H1 (cell line): ENCODE results near the gene BBS1. TPM values are rescaled to one million over a fixed set of nuclear protein-coding genes. Genes with fewer than 3 reads are reported as not detected.

Source experiments
- CTCF ChIA-PET: fragments of 300-600 bp; sonication (Branson Sonifier 250); formaldehyde crosslinking; loops from one replicate; lab custom pipeline; 2021; ENCODE audit not compliant: partially characterized antibody; lab: Charles Lee
- POLR2A ChIA-PET: fragments of 300-600 bp; sonication (Branson Sonifier 250); formaldehyde crosslinking; loops from one replicate; lab custom pipeline; 2021; ENCODE audit warnings: inconsistent platforms; ENCODE audit not compliant: partially characterized antibody; lab: Charles Lee
- DNase-seq, 2 experiments: peaks; one replicate each; pipeline versions ENCODE4 v3.0.0 to v3.0.0-alpha.2; 2010 to 2022; ENCODE audit warnings: low spot score in 2 of 2, low read depth in 1 of 2, mixed read lengths in 1 of 2
- FAIRE-seq: peaks from 2 replicates; lab custom pipeline; 2011; peaks lifted over from hg19 to GRCh38; lab: Jason Lieb, UNC
- H2AFZ ChIP-seq: 2 replicates; pipeline ENCODE4 v1.8.1; 2012; ENCODE audit warnings: low read length, inconsistent platforms
- H2AK5ac ChIP-seq: 2 replicates; pipeline ENCODE4 v1.6.1; 2013; ENCODE audit warnings: low read depth, low read length
- H2BK120ac ChIP-seq: replicated peaks from 2 replicates; pipeline ENCODE3; 2013; ENCODE audit warnings: low read depth, low read length, inconsistent platforms
- H2BK12ac ChIP-seq: 2 replicates; pipeline ENCODE4 v1.6.1; 2013; ENCODE audit warnings: low read depth, low read length
- H2BK15ac ChIP-seq: 2 replicates; pipeline ENCODE4 v1.6.1; 2013; ENCODE audit warnings: low read length
- H2BK20ac ChIP-seq: 2 replicates; pipeline ENCODE4 v1.6.1; 2013; ENCODE audit warnings: low read length
- H2BK5ac ChIP-seq: 2 replicates; pipeline ENCODE4 v1.6.1; 2013; ENCODE audit warnings: low read depth, low read length
- H3K14ac ChIP-seq: 2 replicates; pipeline ENCODE4 v1.6.1; 2013; ENCODE audit warnings: inconsistent platforms; ENCODE audit not compliant: insufficient read length
- H3K18ac ChIP-seq: 2 replicates; pipeline ENCODE4 v1.6.1; 2013; ENCODE audit warnings: low read length; ENCODE audit errors: extremely low read depth
- H3K23ac ChIP-seq: 2 replicates; pipeline ENCODE4 v1.6.1; 2013; ENCODE audit warnings: inconsistent platforms; ENCODE audit not compliant: insufficient read length
- H3K23me2 ChIP-seq: 2 replicates; pipeline ENCODE4 v1.6.1; 2013; ENCODE audit warnings: low read depth, low read length
- H3K27ac ChIP-seq: 2 replicates; pipeline ENCODE4 v1.6.1; 2011; ENCODE audit warnings: low read depth, low read length, inconsistent platforms
- H3K27me3 ChIP-seq, 4 experiments: replicated peaks in 1 of 4; 1 replicate in 1 of 4; 2 replicates in 3 of 4; pipeline versions ENCODE4 v1.6.1 to v1.8.1; 2011 to 2013; ENCODE audit warnings: low read length in 3 of 4, mild to moderate bottlenecking in 3 of 4, inconsistent platforms in 2 of 4, mixed read lengths in 2 of 4, moderate library complexity in 1 of 4; ENCODE audit not compliant: control insufficient read depth in 3 of 4, insufficient read depth in 3 of 4; ENCODE audit errors: extremely low read depth in 1 of 4
- H3K36me3 ChIP-seq, 4 experiments: 2 replicates each; pipeline versions ENCODE4 v1.6.1 to v1.8.1; 2011 to 2013; ENCODE audit warnings: mild to moderate bottlenecking in 4 of 4, low read length in 3 of 4, moderate library complexity in 2 of 4, control low read depth in 1 of 4, inconsistent platforms in 1 of 4; ENCODE audit not compliant: insufficient read depth in 4 of 4, control insufficient read depth in 2 of 4
- H3K4ac ChIP-seq: replicated peaks from 2 replicates; pipeline ENCODE3; 2013; ENCODE audit warnings: low read length, low read depth, mixed read lengths, inconsistent platforms; ENCODE audit not compliant: insufficient read length
- H3K4me1 ChIP-seq, 4 experiments: replicated peaks in 1 of 4; 1 replicate in 1 of 4; 2 replicates in 3 of 4; pipeline versions ENCODE4 v1.6.1 to v1.8.1; 2011 to 2013; ENCODE audit warnings: low read length in 3 of 4, inconsistent platforms in 2 of 4, mixed read lengths in 1 of 4; ENCODE audit not compliant: insufficient read depth in 4 of 4, control insufficient read depth in 3 of 4
- H3K4me2 ChIP-seq, 2 experiments: 2 replicates each; pipeline versions ENCODE4 v1.6.1 to v1.8.1; 2011 to 2013; ENCODE audit warnings: low read depth in 2 of 2, low read length in 2 of 2, control low read depth in 1 of 2, inconsistent platforms in 1 of 2, mild to moderate bottlenecking in 1 of 2; ENCODE audit not compliant: insufficient read depth in 1 of 2
- H3K4me3 ChIP-seq, 4 experiments: fragments of 200-600, 300-600 bp in 1 of 4; sonication (generic), shearing (Covaris generic), sonication (Bioruptor Twin) in 1 of 4; 2 replicates each; pipeline versions ENCODE4 v1.5.1 to v1.8.1; 2011 to 2016; ENCODE audit warnings: low read length in 4 of 4, low read depth in 3 of 4, control low read depth in 2 of 4, inconsistent platforms in 2 of 4, mild to moderate bottlenecking in 2 of 4, mixed read lengths in 1 of 4, moderate library complexity in 1 of 4; ENCODE audit not compliant: insufficient read depth in 2 of 4; ENCODE audit errors: extremely low read depth in 1 of 4
- H3K56ac ChIP-seq: replicated peaks from 2 replicates; pipeline ENCODE3; 2013; ENCODE audit warnings: low read depth, mild to moderate bottlenecking, mixed read lengths, low read length, inconsistent platforms; ENCODE audit not compliant: insufficient read length
- H3K79me1 ChIP-seq: 2 replicates; pipeline ENCODE4 v1.6.1; 2013; ENCODE audit warnings: low read depth, low read length, control low read depth
- H3K79me2 ChIP-seq, 2 experiments: 2 replicates each; pipeline versions ENCODE4 v1.6.1 to v1.8.1; 2012 to 2013; ENCODE audit warnings: low read length in 2 of 2, mild to moderate bottlenecking in 2 of 2, inconsistent platforms in 1 of 2; ENCODE audit not compliant: insufficient read depth in 2 of 2, control insufficient read depth in 1 of 2
- H3K9ac ChIP-seq, 4 experiments: replicated peaks in 1 of 4; 1 replicate in 1 of 4; 2 replicates in 3 of 4; pipeline versions ENCODE4 v1.6.1 to v1.8.1; 2011 to 2013; ENCODE audit warnings: low read depth in 3 of 4, low read length in 3 of 4, control low read depth in 2 of 4, mild to moderate bottlenecking in 2 of 4, moderate library complexity in 2 of 4, inconsistent platforms in 1 of 4; ENCODE audit errors: extremely low read depth in 1 of 4
- H3K9me3 ChIP-seq, 2 experiments: 2 replicates each; pipeline versions ENCODE4 v1.6.1 to v1.8.1; 2012 to 2013; ENCODE audit warnings: mild to moderate bottlenecking in 2 of 2, moderate library complexity in 2 of 2, control low read depth in 1 of 2, inconsistent platforms in 1 of 2, low read depth in 1 of 2, low read length in 1 of 2, mixed read lengths in 1 of 2; ENCODE audit not compliant: insufficient read depth in 2 of 2
- H4K20me1 ChIP-seq, 2 experiments: replicated peaks in 1 of 2; 2 replicates each; pipeline versions ENCODE3 to v1.8.1; 2011 to 2013; ENCODE audit warnings: inconsistent platforms in 2 of 2, low read length in 2 of 2, mild to moderate bottlenecking in 1 of 2; ENCODE audit not compliant: insufficient read depth in 2 of 2, control insufficient read depth in 1 of 2
- H4K5ac ChIP-seq: 2 replicates; pipeline ENCODE4 v1.6.1; 2013; ENCODE audit warnings: low read length, low read depth, mixed read lengths, inconsistent platforms; ENCODE audit not compliant: insufficient read length
- H4K8ac ChIP-seq: 2 replicates; pipeline ENCODE4 v1.8.0; 2013; ENCODE audit warnings: mild to moderate bottlenecking, moderate library complexity, low read length, inconsistent platforms; ENCODE audit not compliant: insufficient read depth; ENCODE audit errors: extremely low read depth
- H4K91ac ChIP-seq: replicated peaks from 2 replicates; pipeline ENCODE3; 2013; ENCODE audit warnings: low read length, mixed read lengths, inconsistent platforms; ENCODE audit not compliant: insufficient read length
- ASH2L ChIP-seq: fragments of 200-600, 300-600 bp; sonication (generic); IDR thresholded peaks from one replicate; pipeline ENCODE4 v1.7.1; 2017; ENCODE audit warnings: low read length
- EZH2 ChIP-seq: fragments of 200-600 bp; sonication (generic); IDR thresholded peaks from 2 replicates; pipeline ENCODE4 v1.7.1; 2012; ENCODE audit warnings: low read depth, mild to moderate bottlenecking, moderate library complexity, low read length, inconsistent platforms; ENCODE audit not compliant: severe bottlenecking
- WGBS, 2 experiments: shearing (Covaris generic) in 1 of 2; methylation state at CpG; one replicate each; pipeline versions ENCODE4 v1.1.6 to v1.1.7; 2013 to 2015; ENCODE audit warnings: low lambda C conversion rate in 2 of 2, mixed read lengths in 2 of 2, inconsistent platforms in 1 of 2, low coverage in 1 of 2, missing lambda C conversion rate in 1 of 2; ENCODE audit not compliant: insufficient replicate concordance in 2 of 2, insufficient coverage in 1 of 2, insufficient read length in 1 of 2; ENCODE audit errors: extremely low coverage in 1 of 2, missing lambda C conversion rate in 1 of 2; 5-methylcytosine and 5-hydroxymethylcytosine counted together
- polyA plus RNA-seq, 7 experiments: library from polyadenylated mRNA; depleted of rRNA in 3 of 7; stranded (reverse) in 5 of 7; unstranded in 2 of 7; fragments of >200 nt in 5 of 7; fragments of 200-250 nt in 2 of 7; gene quantifications; 1 replicate in 5 of 7; 2 replicates in 1 of 7; 4 replicates in 1 of 7; pipeline versions ENCODE4 v1.2.1 to v1.2.3, GENCODE V29; 2011 to 2013; ENCODE audit warnings: missing spikeins in 2 of 7, mixed read lengths in 2 of 7
- total RNA-seq: library from RNA; stranded (reverse); fragmentation: NEBNext Ultra II Directional; extraction: Animal tissue kit (Norgen Biotek cat#: 25700); gene quantifications from 2 replicates; pipeline ENCODE4 v1.2.1, GENCODE V29; 2021
- TF ChIP-seq, protein P1 (sequence below), 3 experiments: IDR thresholded peaks; 1 replicate in 2 of 3; 2 replicates in 1 of 3; pipeline versions ENCODE4 v1.5.1 to v1.6.1; 2011; ENCODE audit warnings: low read length in 3 of 3, mild to moderate bottlenecking in 3 of 3, inconsistent platforms in 2 of 3, low read depth in 1 of 3, moderate library complexity in 1 of 3; ENCODE audit not compliant: insufficient read depth in 1 of 3; ENCODE audit errors: control extremely low read depth in 1 of 3

The BBS1 gene
- total and polyA plus RNA-seq, 2 of the 8 experiments (the other 6 are each of a cell fraction or from before 2014, with no cell fraction given), result 19.1 to 19.5 TPM

DNA sequence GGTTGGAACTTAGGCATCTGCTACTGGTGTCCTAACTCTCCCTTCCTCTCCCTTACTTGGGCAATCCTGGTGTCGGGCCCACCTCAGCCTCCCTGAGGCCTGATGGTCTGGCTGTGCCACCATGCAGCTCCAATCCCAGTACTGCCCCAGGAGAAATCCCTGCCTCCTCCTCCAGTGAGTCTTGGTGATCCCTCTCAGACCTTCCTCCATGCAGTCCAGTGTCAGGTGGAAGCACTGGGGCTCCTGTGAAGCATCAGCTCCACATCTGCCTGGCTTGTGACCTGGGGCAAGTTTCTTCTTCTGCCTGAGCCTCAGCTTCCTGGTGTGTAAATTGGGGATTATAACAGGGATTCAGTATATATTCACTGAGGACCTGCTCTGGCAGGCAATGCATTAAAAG, 45.5 kb upstream of the BBS1 start:
- DNase-seq, result peak in 1 of 2 experiments; percentile 42
- Histone ChIP-seq H4K8ac (no peak overlapping the region), H4K5ac (no peak overlapping the region), H2AK5ac (0 out of 2 replicates have a peak overlapping the region, but pooled peaks have one; percentile 30), H3K79me1 (no peaks in the 10 kb centered on the region), H3K27me3 (no peaks in the 10 kb centered on the region; a peak in 1 of 7 replicates), H3K4me2 (peak overlapping the region; percentile 65 to 94), H3K4me3 (peak overlapping the region in 3 of 4 experiments; percentile 58 to 78 (median 67); a peak in 3 of 8 replicates), H3K9ac (no peak overlapping the region), H2BK15ac (peak overlapping the region; percentile 77; the same call in 1 of the 2 replicates), H3K4ac (no peak overlapping the region), H3K9me3 (peaks cover 4% of the 10 kb centered on the region in 2 experiments; a peak in 2 of 4 replicates), H4K20me1 (no peaks in the 10 kb centered on the region), H3K36me3 (no peaks in the 10 kb centered on the region; a peak in 1 of 8 replicates), H2AFZ (no peak overlapping the region), H3K14ac (no peak overlapping the region), H3K23ac (no peak overlapping the region), H3K79me2 (no peaks in the 10 kb centered on the region), H4K91ac (no peak overlapping the region), H3K56ac (no peak overlapping the region), H3K23me2 (peaks cover 13% of the 10 kb centered on the region), H3K4me1 (peaks cover 3 to 21% (median 12%) of the 10 kb centered on the region in 4 experiments), H2BK20ac (0 out of 2 replicates have a peak overlapping the region, but pooled peaks have one; percentile 48), H3K27ac (no peak overlapping the region), H3K18ac (no peak overlapping the region; the same call in 1 of the 2 replicates), H2BK12ac (peak overlapping the region; percentile 71; the same call in 1 of the 2 replicates), H2BK5ac (no peak overlapping the region), H2BK120ac (no peak overlapping the region)
- ChIA-PET POLR2A (interaction anchor here (0.6 to 7.3 kb wide), 7 partner anchors 9 to 33 kb away, joined by 3 to 85 read pairs (median 3); partner anchors contain the start of genes DPP3 and MRPL11), CTCF (interaction anchor here (0.8 to 6.7 kb wide), 7 partner anchors 11 to 212 kb away, joined by 3 to 39 read pairs (median 4); partner anchors contain the start of genes MRPL11 and NPAS4)
- no peak for FAIRE-seq
- WGBS, 2 experiments, result 63% methylated on average over 1 of the region's 1 CpG; no CpG with 5 or more reads in 1 of the 2 experiments
- TF ChIP-seq, protein P1, sequence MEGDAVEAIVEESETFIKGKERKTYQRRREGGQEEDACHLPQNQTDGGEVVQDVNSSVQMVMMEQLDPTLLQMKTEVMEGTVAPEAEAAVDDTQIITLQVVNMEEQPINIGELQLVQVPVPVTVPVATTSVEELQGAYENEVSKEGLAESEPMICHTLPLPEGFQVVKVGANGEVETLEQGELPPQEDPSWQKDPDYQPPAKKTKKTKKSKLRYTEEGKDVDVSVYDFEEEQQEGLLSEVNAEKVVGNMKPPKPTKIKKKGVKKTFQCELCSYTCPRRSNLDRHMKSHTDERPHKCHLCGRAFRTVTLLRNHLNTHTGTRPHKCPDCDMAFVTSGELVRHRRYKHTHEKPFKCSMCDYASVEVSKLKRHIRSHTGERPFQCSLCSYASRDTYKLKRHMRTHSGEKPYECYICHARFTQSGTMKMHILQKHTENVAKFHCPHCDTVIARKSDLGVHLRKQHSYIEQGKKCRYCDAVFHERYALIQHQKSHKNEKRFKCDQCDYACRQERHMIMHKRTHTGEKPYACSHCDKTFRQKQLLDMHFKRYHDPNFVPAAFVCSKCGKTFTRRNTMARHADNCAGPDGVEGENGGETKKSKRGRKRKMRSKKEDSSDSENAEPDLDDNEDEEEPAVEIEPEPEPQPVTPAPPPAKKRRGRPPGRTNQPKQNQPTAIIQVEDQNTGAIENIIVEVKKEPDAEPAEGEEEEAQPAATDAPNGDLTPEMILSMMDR (IDR thresholded peaks at IDR 0.05; ENCODE audit: control extremely low read depth in 1 of 3, insufficient read depth in 1 of 3, low read depth in 1 of 3, low read length in 3 of 3), result no peak
- TF ChIP-seq EZH2 (no peak), ASH2L (no peak)
